Measurements from ENCODE around the gene DOCK8.
"Not testable (repeated sequence)": the region's sequence is repeated elsewhere in the genome, so short reads cannot be mapped to it uniquely, and the experiment has no call there.

DOCK8 gene

GRCh38 chr9:217950-218349 is 3.3 kb downstream of the DOCK8 start:
- Mint-ChIP-seq H3K4me1 (ENCODE audit: low read depth) (peaks cover 39% of the 10 kb centered on the region), H3K27ac (no peak overlapping the region), H3K27me3 (ENCODE audit: low read depth) (peaks cover 10% of the 10 kb centered on the region), H3K9me3 (no peaks in the 10 kb centered on the region), H3K36me3 (ENCODE audit: low read depth) (peaks cover 35% of the 10 kb centered on the region), H3K4me3 (peak overlapping the region; percentile 77)
- no peak for DNase-seq (ENCODE audit: low spot score)

GRCh38 chr9:219036-219435 is 4.4 kb downstream of the DOCK8 start:
- H3K27me3 Mint-ChIP-seq (ENCODE audit: low read depth): peaks cover 11% of the 10 kb centered on the region
- not testable (repeated sequence) for H3K27ac Mint-ChIP-seq; H3K4me3 Mint-ChIP-seq; H3K9me3 Mint-ChIP-seq; DNase-seq (ENCODE audit: low spot score)
- peaks cover 47% of the 10 kb centered on the region for H3K4me1 Mint-ChIP-seq (ENCODE audit: low read depth)
- H3K36me3 Mint-ChIP-seq (ENCODE audit: low read depth): peaks cover 39% of the 10 kb centered on the region

GRCh38 chr9:219670-220365 is 5.2 kb downstream of the DOCK8 start:
- Mint-ChIP-seq H3K4me3 (peak overlapping the region; percentile 12), H3K36me3 (ENCODE audit: low read depth) (peaks cover 43% of the 10 kb centered on the region), H3K27ac (peak overlapping the region; percentile 7), H3K4me1 (ENCODE audit: low read depth) (peaks cover 47% of the 10 kb centered on the region), H3K9me3 (no peaks in the 10 kb centered on the region), H3K27me3 (ENCODE audit: low read depth) (peaks cover 13% of the 10 kb centered on the region)
- DNase-seq (ENCODE audit: low spot score): no peak

- Mint-ChIP-seq H3K36me3 (ENCODE audit: low read depth) (peaks cover 29% of the 10 kb centered on the region), H3K27me3 (ENCODE audit: low read depth) (peaks cover 6% of the 10 kb centered on the region), H3K4me3 (peak overlapping the region; percentile 70), H3K4me1 (ENCODE audit: low read depth) (peaks cover 34% of the 10 kb centered on the region), H3K9me3 (no peaks in the 10 kb centered on the region), H3K27ac (peak overlapping the region; percentile 86)
- no peak for DNase-seq (ENCODE audit: low spot score)
Measured at GRCh38 chr9:221989-222776, 7.5 kb downstream of the DOCK8 start.

- no peak for DNase-seq (ENCODE audit: low spot score)
- Mint-ChIP-seq H3K27ac (peak overlapping the region; percentile 86), H3K27me3 (ENCODE audit: low read depth) (peaks cover 3% of the 10 kb centered on the region), H3K4me1 (ENCODE audit: low read depth) (peaks cover 37% of the 10 kb centered on the region), H3K9me3 (peaks cover 5% of the 10 kb centered on the region), H3K36me3 (ENCODE audit: low read depth) (peaks cover 33% of the 10 kb centered on the region), H3K4me3 (peak overlapping the region; percentile 70)
Measured at GRCh38 chr9:223152-223551, 8.5 kb downstream of the DOCK8 start.

- H3K9me3 Mint-ChIP-seq: peaks cover 9% of the 10 kb centered on the region
- peak overlapping the region; percentile 34 for H3K4me3 Mint-ChIP-seq
- H3K4me1 Mint-ChIP-seq (ENCODE audit: low read depth): peaks cover 37% of the 10 kb centered on the region
- peaks cover 3% of the 10 kb centered on the region for H3K27me3 Mint-ChIP-seq (ENCODE audit: low read depth)
- no peak for DNase-seq (ENCODE audit: low spot score)
- H3K27ac Mint-ChIP-seq: no peak overlapping the region
- peaks cover 32% of the 10 kb centered on the region for H3K36me3 Mint-ChIP-seq (ENCODE audit: low read depth)
Measured at GRCh38 chr9:224026-224425, 9.4 kb downstream of the DOCK8 start.

GRCh38 chr9:224582-225520 is 10.2 kb downstream of the DOCK8 start:
- Mint-ChIP-seq H3K4me1 (ENCODE audit: low read depth) (peaks cover 34% of the 10 kb centered on the region), H3K27ac (no peak overlapping the region), H3K4me3 (peak overlapping the region; percentile 29), H3K36me3 (ENCODE audit: low read depth) (peaks cover 35% of the 10 kb centered on the region), H3K27me3 (ENCODE audit: low read depth) (peaks cover 3% of the 10 kb centered on the region), H3K9me3 (peaks cover 15% of the 10 kb centered on the region)
- DNase-seq (ENCODE audit: low spot score): no peak

GRCh38 chr9:227860-228259 is 13.2 kb downstream of the DOCK8 start:
- H3K36me3 Mint-ChIP-seq (ENCODE audit: low read depth): peaks cover 33% of the 10 kb centered on the region
- H3K4me1 Mint-ChIP-seq (ENCODE audit: low read depth): peaks cover 18% of the 10 kb centered on the region
- H3K9me3 Mint-ChIP-seq: peaks cover 15% of the 10 kb centered on the region
- H3K27ac Mint-ChIP-seq: no peak overlapping the region
- peaks cover 3% of the 10 kb centered on the region for H3K27me3 Mint-ChIP-seq (ENCODE audit: low read depth)
- no peak overlapping the region for H3K4me3 Mint-ChIP-seq
- DNase-seq (ENCODE audit: low spot score): no peak

GRCh38 chr9:228929-229695 is 14.4 kb downstream of the DOCK8 start:
- Mint-ChIP-seq H3K4me3 (no peak overlapping the region), H3K27me3 (ENCODE audit: low read depth) (peaks cover 1% of the 10 kb centered on the region), H3K9me3 (peaks cover 20% of the 10 kb centered on the region), H3K4me1 (ENCODE audit: low read depth) (peaks cover 10% of the 10 kb centered on the region), H3K27ac (no peak overlapping the region), H3K36me3 (ENCODE audit: low read depth) (peaks cover 34% of the 10 kb centered on the region)
- DNase-seq (ENCODE audit: low spot score): no peak

- not testable (repeated sequence) for H3K27me3 Mint-ChIP-seq (ENCODE audit: low read depth); H3K27ac Mint-ChIP-seq; H3K4me3 Mint-ChIP-seq; DNase-seq (ENCODE audit: low spot score)
- Mint-ChIP-seq H3K9me3 (peaks cover 36% of the 10 kb centered on the region), H3K4me1 (ENCODE audit: low read depth) (peaks cover 22% of the 10 kb centered on the region), H3K36me3 (ENCODE audit: low read depth) (peaks cover 53% of the 10 kb centered on the region)
Measured at GRCh38 chr9:231625-232024, 17.0 kb downstream of the DOCK8 start.

GRCh38 chr9:233708-234107 is 19.0 kb downstream of the DOCK8 start:
- Mint-ChIP-seq H3K4me1 (ENCODE audit: low read depth) (peaks cover 31% of the 10 kb centered on the region), H3K36me3 (ENCODE audit: low read depth) (peaks cover 56% of the 10 kb centered on the region), H3K9me3 (peaks cover 36% of the 10 kb centered on the region)
- not testable (repeated sequence) for H3K4me3 Mint-ChIP-seq; DNase-seq (ENCODE audit: low spot score); H3K27ac Mint-ChIP-seq; H3K27me3 Mint-ChIP-seq (ENCODE audit: low read depth)

- peaks cover 49% of the 10 kb centered on the region for H3K4me1 Mint-ChIP-seq (ENCODE audit: low read depth)
- DNase-seq (ENCODE audit: low spot score): no peak
- H3K36me3 Mint-ChIP-seq (ENCODE audit: low read depth): peaks cover 62% of the 10 kb centered on the region
Measured at GRCh38 chr9:237141-237857, 22.6 kb downstream of the DOCK8 start.

More at GRCh38 chr9:237141-237857, 22.6 kb downstream of the DOCK8 start:
- Mint-ChIP-seq H3K27me3 (ENCODE audit: low read depth) (peaks cover 4% of the 10 kb centered on the region), H3K9me3 (peaks cover 26% of the 10 kb centered on the region), H3K27ac (peak overlapping the region; percentile 63), H3K4me3 (peak overlapping the region; percentile 70)

Measured in T-helper 2 cell treated with Interferon-gamma antibody and Interleukin-4, amounts not matched to agents 5 μg/mL and 100 μg/mL, for 36 hours (primary cell).